H1 (cell line): Measurements from ENCODE around the gene GADD45A.

Source experiments
- ATF2 ChIP-seq: IDR thresholded peaks from 2 replicates; pipeline ENCODE4 v1.6.1; 2012; ENCODE audit warnings: low read length, inconsistent platforms
- CEBPB ChIP-seq: IDR thresholded peaks from 2 replicates; pipeline ENCODE4 v1.6.1; 2012; ENCODE audit warnings: low read depth, low read length
- EZH2 ChIP-seq: fragments of 200-600 bp; sonication (generic); IDR thresholded peaks from 2 replicates; pipeline ENCODE4 v1.7.1; 2012; ENCODE audit warnings: low read depth, mild to moderate bottlenecking, moderate library complexity, low read length, inconsistent platforms; ENCODE audit not compliant: severe bottlenecking
- MAFK ChIP-seq: IDR thresholded peaks from 2 replicates; pipeline ENCODE4 v1.6.1; 2012; ENCODE audit warnings: low read depth, mild to moderate bottlenecking, improper control_type of control experiment, low read length
- MAX ChIP-seq: IDR thresholded peaks from 2 replicates; pipeline ENCODE4 v1.6.1; 2012; ENCODE audit warnings: inconsistent platforms
- POLR2A ChIP-seq, 2 experiments: IDR thresholded peaks; 1 replicate in 1 of 2; 2 replicates in 1 of 2; pipeline ENCODE4 v1.6.1; 2011; ENCODE audit warnings: low read depth in 2 of 2, low read length in 2 of 2, mild to moderate bottlenecking in 2 of 2; ENCODE audit errors: control extremely low read depth in 1 of 2
- POLR2AphosphoS5 ChIP-seq: IDR thresholded peaks from 2 replicates; pipeline ENCODE4 v1.6.1; 2011; ENCODE audit warnings: low read depth, low read length
- RAD21 ChIP-seq, 2 experiments: IDR thresholded peaks in 1 of 2; conservative IDR thresholded peaks in 1 of 2; 2 replicates each; pipeline ENCODE4 v1.6.1; 2011; ENCODE audit warnings: low read depth in 2 of 2, low read length in 2 of 2, improper control_type of control experiment in 1 of 2, inconsistent platforms in 1 of 2, mild to moderate bottlenecking in 1 of 2, moderate library complexity in 1 of 2
- RFX5 ChIP-seq: IDR thresholded peaks from 2 replicates; pipeline ENCODE4 v1.6.1; 2011; ENCODE audit warnings: low read depth, low read length, improper control_type of control experiment, borderline replicate concordance
- SIN3A ChIP-seq, 2 experiments: IDR thresholded peaks in 1 of 2; conservative IDR thresholded peaks in 1 of 2; 2 replicates each; pipeline ENCODE4 v1.6.1; 2011 to 2012; ENCODE audit warnings: low read length in 2 of 2, improper control_type of control experiment in 1 of 2, low read depth in 1 of 2, mild to moderate bottlenecking in 1 of 2
- TF ChIP-seq, protein P1 (sequence below), 3 experiments: IDR thresholded peaks; 1 replicate in 2 of 3; 2 replicates in 1 of 3; pipeline versions ENCODE4 v1.5.1 to v1.6.1; 2011; ENCODE audit warnings: low read length in 3 of 3, mild to moderate bottlenecking in 3 of 3, inconsistent platforms in 2 of 3, low read depth in 1 of 3, moderate library complexity in 1 of 3; ENCODE audit not compliant: insufficient read depth in 1 of 3; ENCODE audit errors: control extremely low read depth in 1 of 3

DNA sequence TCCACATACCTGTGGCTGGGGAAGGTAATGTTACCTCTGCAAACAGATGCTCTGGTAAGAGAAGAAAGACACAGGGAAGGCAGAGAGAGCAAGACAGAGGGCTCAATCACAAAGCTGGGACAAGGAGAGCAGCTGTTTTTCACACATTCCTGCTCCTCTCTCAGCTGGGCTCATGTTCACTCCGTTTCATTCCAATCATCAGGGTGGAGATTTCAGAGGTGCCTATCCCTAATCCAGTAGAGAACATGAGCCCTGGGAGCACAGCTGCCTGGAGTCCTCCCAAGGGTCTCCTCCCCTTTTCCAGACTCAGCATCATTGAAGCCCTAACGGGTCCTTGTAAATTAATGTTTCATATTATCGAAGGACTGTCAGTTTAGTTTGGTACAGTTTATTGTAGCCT is 19.4 kb downstream of the GADD45A start:
- TF ChIP-seq POLR2A (IDR thresholded peaks at IDR 0.05; ENCODE audit: control extremely low read depth in 1 of 2, low read depth in 2 of 2, low read length in 2 of 2) = no peak
- TF ChIP-seq, protein P1, sequence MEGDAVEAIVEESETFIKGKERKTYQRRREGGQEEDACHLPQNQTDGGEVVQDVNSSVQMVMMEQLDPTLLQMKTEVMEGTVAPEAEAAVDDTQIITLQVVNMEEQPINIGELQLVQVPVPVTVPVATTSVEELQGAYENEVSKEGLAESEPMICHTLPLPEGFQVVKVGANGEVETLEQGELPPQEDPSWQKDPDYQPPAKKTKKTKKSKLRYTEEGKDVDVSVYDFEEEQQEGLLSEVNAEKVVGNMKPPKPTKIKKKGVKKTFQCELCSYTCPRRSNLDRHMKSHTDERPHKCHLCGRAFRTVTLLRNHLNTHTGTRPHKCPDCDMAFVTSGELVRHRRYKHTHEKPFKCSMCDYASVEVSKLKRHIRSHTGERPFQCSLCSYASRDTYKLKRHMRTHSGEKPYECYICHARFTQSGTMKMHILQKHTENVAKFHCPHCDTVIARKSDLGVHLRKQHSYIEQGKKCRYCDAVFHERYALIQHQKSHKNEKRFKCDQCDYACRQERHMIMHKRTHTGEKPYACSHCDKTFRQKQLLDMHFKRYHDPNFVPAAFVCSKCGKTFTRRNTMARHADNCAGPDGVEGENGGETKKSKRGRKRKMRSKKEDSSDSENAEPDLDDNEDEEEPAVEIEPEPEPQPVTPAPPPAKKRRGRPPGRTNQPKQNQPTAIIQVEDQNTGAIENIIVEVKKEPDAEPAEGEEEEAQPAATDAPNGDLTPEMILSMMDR (IDR thresholded peaks at IDR 0.05; ENCODE audit: control extremely low read depth in 1 of 3, insufficient read depth in 1 of 3, low read depth in 1 of 3, low read length in 3 of 3) = no peak
- TF ChIP-seq SIN3A (conservative IDR thresholded peaks at IDR 0.05 in 1 of 2, IDR thresholded peaks at IDR 0.05 in 1 of 2; ENCODE audit: low read depth in 1 of 2, low read length in 2 of 2) = no peak
- TF ChIP-seq MAX = no peak
- TF ChIP-seq MAFK = no peak
- TF ChIP-seq RFX5 = no peak
- no peak for TF ChIP-seq POLR2AphosphoS5
- no peak for TF ChIP-seq ATF2
- TF ChIP-seq RAD21 (IDR thresholded peaks at IDR 0.05 in 1 of 2, conservative IDR thresholded peaks at IDR 0.05 in 1 of 2; ENCODE audit: low read depth in 2 of 2, low read length in 2 of 2) = no peak
- no peak for TF ChIP-seq EZH2
- TF ChIP-seq CEBPB = no peak
